M059J (cell line): ENCODE results near the gene TMEM200A. TPM values are rescaled to one million over a fixed set of nuclear protein-coding genes. Genes with fewer than 3 reads are reported as not detected.
"Not testable (repeated sequence)": the region's sequence is repeated elsewhere in the genome, so short reads cannot be mapped to it uniquely, and the experiment has no call there.

ENCODE experiments used
- DNase-seq: peaks from one replicate; pipeline ENCODE4 v3.0.0-alpha.2; 2012; ENCODE audit warnings: low read depth
- total RNA-seq: library from RNA; depleted of rRNA; stranded (reverse); fragments of >200 nt; shearing (Covaris generic); gene quantifications from 2 replicates; pipeline ENCODE4 v1.2.3, GENCODE V29; 2014; rRNA removed

Gene TMEM200A
- 33.1 and 38.3 TPM in 2 replicates for total RNA-seq

DNA sequence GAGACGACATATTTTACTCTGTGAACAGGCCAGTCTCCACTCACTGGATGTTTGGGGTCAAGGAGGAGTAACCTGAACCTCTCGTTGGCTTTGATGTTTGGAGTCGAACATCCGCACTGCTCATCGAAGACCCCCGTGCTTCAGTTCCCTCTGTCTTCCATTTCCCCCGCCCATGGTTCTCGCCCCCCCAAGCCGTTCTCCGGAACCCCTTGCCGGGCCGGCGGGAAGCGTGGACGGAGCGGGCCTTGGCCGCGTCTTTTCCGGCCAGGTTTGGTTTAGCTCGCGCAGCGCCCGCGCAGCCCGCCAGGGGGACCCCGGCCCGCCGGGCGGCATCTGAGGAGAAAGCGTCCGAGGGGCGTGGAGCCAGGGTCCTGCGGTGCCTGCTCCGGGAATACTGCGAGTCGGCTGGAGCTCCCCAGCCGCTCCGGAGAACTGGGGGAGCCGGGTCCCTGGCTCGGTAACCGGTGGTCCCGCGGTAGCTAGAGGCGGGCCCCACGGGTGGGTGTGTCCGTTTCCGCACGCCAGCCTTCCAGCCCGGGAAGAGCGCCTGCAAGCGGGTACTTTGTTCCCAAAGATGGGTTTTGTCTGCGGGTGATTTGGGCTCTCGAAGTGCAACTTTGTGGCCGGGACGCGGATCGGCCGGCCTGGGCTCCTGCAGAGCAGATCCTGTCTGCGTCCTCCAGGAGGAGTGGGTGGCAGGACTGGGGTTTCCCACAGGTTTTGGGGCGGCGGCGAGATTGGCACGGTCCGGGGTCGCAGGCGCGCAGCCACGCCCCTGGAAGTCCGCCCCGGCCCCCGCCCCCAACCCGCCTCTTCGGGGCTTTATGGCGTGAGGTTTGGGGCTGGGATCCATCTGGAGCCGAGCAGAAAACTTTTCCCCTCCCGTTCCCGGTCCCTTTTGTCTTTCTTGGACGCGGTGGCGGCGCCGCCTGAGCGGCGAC, at the start of gene TMEM200A:
Gene TMEM200A (plus strand): TSS at position 852 of the 941 bp plus-strand sequence. CDS start 74,406 bp downstream, outside the sequence.
- DNase-seq: peak; percentile 63

DNA sequence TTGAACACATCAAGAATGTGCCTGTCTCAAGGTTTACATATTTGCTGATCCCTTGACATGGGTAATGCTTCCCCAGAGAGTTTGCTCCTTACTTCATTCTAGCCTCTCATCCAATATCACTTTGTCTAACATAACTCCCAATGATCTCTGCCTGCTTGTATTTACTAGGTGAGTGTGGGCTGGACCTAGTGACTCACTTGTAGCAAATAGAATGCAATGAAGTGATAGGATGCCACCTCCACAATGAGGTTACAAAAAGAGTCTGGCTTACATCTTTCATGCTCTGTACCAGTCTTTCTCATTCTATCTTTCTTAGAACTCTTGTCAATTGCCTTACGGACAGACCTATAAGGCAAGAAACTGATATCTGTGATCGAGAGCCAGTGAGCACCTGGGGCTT, 44.9 kb upstream of the TMEM200A start:
- no peak for DNase-seq

DNA sequence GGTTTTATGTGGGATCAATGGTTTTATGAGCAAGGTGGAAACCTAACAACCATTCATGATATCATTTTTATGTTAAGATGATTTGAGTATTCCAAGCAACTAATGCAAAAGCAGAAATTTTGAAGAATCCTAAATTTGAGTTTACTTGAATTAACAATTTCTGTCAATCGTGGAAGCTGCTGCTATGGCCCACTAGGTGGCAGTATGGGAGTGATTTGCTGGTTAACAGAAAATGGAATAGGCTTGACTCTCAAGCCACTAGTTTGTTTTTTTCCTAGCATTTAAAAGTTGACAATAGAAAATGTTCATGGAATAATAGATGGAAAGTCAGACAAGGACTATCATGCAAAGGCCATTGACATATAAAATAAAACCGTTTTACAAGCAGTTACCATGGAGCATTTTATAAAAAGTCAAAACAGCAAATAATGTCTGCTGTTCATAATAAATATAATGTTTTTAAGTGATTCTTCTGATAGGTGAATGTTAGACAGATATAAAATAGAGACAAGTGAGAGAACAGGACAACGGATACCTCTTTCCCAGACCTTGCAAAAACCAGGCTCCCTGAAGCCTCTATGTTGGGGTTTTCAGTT, 43.0 kb upstream of the TMEM200A start:
- DNase-seq: peak; percentile 76

DNA sequence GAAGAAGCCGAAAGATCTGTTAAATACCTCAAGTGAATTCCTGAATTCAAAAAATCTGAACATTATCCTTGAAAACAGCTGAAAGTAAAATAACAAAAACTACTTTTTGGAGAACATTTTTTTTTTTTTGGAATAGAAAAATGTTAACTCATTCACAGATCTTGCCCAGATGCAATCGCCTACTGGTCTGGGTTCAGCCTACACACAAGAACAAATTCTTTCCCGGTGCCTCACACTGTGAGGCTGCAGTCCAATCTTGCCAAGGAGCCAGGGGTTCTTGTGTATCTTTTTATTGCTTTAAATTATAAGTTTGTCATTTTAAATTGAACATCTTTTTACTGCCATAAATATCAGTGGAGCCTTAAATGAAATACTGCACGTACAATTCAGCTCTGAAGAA, 41.2 kb upstream of the TMEM200A start:
- peak; percentile 84 for DNase-seq

DNA sequence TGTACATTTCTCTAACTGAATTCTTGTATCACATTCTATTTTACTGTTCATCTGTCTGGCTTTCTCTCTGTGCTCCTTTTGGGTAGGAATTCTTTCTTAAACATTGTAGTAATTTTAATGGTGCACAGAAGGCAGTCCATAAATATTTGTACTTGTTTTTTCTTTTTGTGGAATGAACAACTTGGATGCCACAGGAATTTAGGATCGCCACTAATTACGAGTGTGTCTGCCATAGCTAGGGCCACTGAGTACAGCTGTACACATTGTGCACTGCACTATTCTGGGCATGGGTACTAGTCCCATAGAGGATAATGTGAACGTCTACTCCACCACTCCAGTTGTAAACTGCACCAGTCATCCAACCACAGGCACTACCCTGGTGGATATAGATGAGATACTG, 39.3 kb upstream of the TMEM200A start:
- DNase-seq: peak; percentile 27

DNA sequence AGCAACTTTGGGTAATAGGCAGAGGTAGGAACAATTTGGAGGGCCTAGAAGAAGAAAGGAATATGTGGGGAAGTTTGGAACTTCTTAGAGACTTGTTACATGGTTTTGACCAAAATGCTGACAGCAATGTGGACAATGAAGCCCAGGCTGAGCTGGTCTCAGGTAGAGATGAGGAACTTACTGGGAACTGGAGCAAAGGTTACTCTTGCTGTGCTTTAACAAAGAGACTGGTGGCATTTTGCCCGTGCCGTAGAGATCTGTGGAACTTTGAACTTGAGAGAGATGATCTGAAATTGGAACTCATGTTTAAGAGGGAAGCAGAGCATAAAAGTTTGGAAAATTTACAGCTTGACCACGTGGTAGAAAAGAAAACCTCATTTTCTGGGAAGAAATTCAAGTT, 28.3 kb upstream of the TMEM200A start:
- DNase-seq: peak; percentile 13

DNA sequence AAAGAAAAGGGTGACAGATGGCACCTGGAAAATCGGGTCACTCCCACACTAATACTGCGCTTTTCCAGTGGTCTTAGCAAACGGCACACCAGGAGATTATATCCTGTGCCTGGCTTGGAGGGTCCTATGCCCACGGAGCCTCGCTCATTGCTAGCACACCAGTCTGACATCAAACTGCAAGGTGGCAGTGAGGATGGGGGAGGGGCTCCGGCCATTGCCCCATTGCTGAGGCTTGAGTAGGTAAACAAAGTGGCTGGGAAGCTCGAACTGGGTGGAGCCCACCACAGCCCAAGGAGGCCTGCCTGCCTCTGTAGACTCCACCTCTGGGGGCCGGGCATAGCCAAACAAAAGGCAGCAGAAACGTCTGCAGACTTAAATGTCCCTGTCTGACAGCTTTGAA, 19.5 kb upstream of the TMEM200A start:
- not testable (repeated sequence) for DNase-seq

DNA sequence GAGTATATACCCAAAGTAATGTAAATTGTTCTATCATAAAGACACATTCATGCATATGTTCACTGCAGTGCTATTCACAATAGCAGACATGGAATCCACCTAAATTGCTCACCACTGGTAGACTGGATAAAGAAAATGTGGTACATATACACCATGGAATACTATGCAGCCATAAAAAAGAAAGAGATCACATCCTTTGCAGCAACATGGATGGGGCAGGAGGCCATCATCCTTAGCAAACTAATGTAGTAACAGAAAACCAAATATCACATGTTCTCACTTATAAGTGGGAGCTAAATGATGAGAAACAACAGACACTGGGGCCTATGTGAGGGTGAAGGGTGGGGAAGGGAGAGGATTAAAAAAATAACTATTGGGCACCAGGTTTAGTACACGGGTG, 11.5 kb upstream of the TMEM200A start:
- no peak for DNase-seq

DNA sequence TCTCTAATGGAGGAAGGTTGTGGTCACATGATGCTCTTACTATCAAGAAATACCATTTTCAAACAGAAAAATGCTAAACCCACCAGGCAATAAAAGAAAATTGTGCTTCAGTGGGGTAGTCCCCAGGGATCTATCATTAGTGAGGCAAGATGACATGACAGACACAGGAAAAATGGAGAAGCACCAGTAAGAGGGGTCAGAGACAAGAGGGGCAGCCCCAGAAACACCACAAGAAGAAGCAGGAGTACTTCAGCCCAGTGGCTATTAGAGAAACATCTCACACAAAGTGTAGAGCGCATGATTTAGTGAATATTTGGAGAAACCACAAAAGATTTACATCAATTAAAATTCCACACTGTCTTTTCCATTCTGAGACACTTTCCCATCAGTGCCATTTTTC, 10.2 kb upstream of the TMEM200A start:
- DNase-seq: no peak

DNA sequence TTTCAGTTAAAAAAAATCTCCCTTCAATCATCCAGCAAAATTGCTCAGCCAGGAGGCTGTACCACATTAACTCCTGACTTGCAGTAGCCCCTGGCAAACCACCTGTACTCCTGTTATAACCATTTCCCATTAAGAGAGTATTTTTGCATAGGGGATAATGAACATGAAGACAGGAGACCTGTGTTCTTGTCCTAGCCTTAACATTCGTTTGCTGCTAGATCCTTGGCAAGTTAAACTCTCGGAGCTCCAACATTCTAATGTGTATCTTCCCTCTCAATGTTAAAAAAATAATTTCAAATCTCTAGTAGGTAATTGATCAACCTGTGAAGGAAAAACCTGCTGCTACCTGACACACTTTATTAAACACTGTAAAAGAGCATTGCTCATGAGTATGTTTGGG, 8.4 kb upstream of the TMEM200A start:
- no peak for DNase-seq

DNA sequence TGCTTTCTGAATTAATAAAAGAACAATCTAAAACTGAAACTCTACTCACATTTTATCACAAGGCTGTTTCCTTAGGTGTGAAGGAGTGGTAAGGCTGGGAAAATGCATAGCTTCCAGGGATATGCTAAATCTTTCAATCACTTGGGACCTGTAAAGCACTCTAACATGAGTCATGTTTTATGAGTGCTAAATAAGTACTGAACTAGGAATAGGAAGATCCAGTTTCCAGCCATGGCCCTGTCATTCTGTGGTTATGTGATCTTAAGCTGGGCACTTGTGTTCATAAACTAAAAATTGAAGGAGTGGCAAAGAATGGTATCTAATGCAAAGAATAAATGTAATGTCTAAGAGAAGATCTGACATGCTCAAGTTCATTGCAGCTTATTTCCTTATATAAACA, 6.1 kb upstream of the TMEM200A start:
- peak; percentile 77 for DNase-seq

DNA sequence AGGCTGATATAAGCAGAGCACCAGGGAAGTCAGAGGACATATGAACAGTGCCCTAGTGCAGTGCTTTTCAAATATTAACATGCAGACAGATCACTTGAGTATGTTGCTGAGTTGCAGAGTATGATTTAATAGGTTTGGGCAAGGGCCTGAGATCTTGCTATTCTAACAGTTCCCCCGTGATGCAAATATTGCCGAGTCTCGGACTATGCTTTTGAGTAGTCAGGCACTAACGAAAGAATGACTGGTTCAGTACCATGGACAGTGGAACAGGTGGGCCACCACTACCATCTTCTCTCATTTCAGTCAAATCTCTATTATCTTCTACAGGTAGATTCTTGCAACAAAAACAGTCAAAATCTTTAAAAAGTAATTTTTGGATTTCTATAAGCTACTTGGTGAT, 3.7 kb upstream of the TMEM200A start:
- DNase-seq: peak; percentile 24

DNA sequence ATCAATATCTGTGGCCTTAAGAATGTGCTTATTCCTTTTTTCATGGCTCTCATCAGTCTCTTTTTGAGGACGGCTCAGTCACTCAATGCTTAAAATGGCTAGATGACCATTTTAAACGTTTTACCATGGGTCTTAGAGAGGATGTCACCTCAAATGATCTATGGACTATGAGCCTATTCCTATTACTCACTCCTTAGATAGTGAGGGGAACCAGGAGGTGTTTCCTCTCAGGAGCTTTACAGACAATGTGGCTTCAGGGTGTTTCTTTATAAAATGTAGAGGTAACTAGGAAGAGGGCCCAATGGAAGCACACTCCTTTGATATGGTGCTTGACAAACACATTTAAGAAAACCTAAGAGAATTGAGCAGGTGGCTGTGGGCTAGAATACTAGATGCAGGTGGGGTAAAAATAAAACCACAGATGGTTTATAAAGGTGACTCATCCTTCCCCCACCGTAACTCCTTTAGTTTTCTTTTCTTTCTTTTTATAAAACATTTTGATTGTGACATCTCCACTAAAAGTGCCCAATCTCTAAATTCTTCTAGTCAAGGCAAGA, 1.5 kb upstream of the TMEM200A start:
- DNase-seq: peak; percentile 56

DNA sequence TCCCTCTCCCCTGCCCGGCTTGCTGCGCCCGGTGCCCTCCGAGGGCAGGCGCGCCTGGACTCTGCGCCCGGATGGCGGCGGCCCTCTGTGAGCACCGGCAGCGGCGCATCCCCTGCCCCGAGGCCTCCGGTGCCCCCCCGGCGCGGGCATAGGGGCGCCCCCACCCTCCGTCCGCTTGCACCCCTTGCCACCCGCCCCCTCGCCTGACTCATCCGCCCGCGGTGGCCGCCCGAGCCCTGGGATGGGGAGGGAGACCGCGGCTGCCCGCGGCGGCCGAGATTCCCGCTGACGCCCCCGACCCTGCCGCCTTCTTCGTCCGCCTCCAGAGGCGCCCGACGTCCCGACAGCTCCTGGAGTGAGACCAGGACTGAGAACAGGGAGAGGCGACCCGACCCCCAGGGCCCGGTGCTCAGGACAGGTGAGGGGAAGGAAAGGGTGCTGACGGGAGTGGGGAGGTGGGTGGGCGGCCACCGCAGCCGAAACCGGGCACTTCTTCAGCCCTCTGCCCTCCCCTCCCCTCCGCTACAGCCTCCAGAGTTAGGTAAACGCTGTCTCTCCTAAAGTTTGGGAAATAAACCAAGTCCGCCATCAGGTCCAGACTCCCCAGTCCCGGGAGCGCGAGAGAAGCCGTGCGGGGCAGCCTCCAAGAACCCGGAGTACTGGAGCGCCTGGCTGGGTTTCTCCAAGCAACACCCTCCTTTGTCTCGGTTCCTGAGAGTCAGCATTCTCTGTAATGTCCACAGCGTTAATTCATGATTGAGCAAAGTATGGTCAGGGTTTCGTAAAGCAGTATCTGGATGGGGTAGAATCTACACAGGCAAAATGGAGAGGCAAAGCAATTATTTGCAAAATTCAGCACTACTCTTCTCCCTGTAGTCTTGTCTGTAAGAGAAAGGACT, 539 bp downstream of the TMEM200A start:
- peak; percentile 71 for DNase-seq

DNA sequence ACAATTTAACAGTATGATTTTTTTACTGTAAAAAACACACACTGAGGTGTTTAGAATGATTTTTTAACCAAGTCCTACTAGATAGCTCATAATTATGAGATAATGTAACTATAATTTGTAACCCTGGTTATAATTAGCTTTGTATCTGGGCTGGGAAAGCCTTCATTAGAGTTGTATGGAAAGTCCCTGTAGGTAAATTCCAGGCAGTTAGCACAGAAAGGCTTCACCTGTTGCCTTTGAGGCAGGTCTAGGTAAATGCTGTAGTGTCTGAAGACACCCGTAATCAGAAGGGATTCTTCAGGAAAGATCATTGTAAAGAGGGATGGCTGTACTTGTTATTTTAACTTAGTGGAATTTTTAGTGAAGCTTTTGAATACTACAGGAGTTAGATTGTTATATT, 1.9 kb downstream of the TMEM200A start:
- no peak for DNase-seq

DNA sequence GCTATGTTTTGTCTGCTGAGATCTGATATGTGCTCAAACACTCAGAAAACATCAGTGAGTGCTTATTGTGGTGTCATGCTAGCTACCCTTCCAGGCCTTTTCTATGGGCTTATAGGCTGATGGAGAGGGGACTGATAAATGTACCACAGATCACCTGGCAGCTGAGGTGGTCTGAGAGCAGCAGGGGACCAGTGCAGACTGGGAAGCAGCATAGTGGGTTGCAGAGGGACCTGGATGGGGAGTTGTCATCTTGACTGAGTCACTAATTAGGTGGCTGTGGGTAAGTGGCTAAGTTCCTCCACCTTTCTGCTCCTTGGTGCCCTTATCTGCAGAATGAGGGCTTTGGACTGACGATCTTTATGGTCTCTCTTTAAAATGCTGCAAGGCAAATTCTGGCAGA, 2.8 kb downstream of the TMEM200A start:
- peak; percentile 34 for DNase-seq

DNA sequence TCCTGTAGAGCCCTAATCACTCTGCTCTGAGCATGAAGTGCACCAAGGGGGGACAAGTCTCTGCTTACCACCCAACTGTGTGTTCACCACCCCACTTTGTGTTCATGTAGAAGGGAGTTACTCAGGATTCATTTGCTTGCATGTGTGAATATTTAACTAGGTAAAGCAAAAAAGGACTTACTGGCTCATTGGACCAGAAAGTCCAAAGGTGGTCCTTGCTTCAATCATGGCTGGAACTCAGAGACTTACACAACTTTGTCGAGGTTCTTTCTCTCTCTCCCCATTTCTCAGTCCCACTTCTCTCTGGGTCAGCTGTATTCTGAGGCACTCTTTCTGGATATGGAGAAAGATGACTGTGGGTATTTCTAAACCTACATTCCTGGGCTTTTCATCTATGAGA, 4.0 kb downstream of the TMEM200A start:
- no peak for DNase-seq

DNA sequence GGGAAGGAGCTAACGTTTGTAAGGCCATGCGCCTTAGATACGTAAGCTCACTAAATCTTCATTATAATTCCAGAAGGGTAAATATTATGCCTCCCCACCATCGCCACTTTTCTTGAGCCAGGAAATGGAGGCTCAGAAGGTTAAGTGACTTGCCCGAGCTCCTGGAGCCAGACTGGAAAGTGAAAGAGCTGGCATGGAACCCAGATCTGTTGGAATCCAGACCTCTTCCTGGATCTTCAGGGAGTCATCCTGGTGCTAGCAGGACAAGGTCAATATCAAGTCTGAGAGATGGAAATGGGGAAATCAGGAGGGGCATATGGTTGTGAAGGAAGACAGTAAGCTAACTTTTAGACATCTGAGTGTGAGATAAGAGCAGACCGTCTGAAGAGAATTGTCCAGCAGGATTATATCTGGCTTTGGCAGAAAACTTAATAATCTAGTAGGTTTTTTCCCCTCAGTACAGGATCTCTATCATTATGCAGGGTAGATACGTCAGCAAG, 6.2 kb downstream of the TMEM200A start:
- peak; percentile 54 for DNase-seq

DNA sequence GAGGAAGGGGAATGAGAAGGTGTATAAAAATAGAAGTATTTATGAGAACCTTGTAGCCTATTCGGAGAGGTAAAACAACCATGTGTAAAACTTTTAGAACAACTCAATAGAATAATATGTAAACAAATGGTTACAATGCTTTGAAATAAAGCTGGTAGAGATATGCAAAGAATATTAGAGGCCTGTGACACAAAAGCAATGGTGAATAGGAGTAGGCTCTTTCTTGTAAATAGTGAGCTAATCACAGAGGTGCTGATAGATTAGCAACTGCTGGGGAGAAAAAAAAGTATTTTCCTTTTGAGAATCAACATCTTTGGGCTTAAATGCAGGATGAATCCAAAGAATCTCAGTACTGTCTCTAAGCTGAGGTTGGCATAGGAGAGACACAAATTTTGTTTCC, 7.0 kb downstream of the TMEM200A start:
- DNase-seq: no peak

DNA sequence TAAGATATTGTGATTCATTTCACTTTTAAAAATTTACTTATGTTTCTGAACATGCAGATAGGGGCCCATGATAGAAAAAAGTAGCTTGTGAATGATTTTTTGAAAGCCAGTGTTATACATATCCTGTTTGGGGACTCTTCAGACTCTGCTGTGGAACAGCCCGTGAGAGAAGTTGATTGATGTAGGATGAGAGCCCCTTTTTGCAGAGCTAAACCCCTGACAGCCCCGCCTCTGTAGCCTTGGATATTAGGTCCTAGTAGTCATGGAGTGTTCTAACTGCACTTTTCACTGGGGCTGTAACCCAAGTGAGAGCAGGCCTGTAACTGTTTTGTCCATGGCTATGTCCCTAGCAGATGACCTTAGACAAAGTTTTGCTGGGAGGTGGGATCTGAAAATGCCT, 8.2 kb downstream of the TMEM200A start:
- DNase-seq: no peak

DNA sequence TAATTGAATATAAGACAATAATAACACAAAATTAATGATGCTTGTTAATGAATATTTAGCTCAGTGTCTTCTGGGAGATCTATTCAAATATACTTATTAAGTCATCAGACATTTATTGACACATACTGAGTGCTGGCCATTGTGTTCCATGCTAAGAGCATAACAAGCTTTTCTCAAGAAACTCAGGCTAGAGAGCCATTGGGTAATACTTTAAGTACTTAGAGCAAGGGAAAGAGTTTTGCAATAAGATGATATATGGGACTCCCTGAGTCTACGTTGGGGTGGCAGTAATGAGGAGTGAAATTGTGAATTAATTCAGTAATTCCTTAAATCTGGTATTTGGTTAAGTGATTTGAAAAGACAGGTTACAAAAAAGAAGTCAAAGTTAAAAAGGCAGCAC, 11.1 kb downstream of the TMEM200A start:
- no peak for DNase-seq

DNA sequence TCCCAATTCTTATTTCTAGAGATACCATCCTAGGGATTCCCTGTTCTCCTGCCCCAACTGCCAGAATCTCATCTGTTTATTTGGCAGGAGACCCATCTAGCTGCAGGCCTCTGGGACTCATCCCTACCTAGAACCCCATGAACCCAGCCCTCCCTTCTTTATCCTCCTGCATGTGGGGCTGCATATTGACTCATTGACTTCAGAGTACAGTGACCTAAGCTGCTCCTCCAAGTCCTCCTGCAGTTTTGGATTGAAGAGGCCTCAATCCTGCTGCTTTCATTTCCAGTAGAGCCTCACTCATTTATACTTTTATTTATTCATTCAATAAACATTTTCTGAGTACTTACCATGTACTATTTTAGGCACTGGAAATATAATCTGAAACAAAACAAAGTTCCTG, 11.6 kb downstream of the TMEM200A start:
- DNase-seq: peak; percentile 44
